Activated CD8-positive, alpha-beta memory T cell treated with anti-CD3 and anti-CD28 coated beads, Interleukin-2, amount 50 U/mL, for 24 hours (primary cell): ENCODE results near the gene MYOM3.

Experiments used
- DNase-seq: peaks from one replicate; pipeline ENCODE4 v3.0.0-alpha.2; 2020; ENCODE audit errors: extremely low read depth

MYOM3 gene

GRCh38 chr1:24114753-24115152 lies 2.8 kb upstream of the MYOM3 start:
- no peak for DNase-seq

- DNase-seq, result no peak
Observed at GRCh38 chr1:24113641-24114033, 1.7 kb upstream of the MYOM3 start.

- DNase-seq, result no peak
Observed at GRCh38 chr1:24111262-24111995, 506 bp downstream of the MYOM3 start.

- DNase-seq, result no peak
Observed at GRCh38 chr1:24110642-24111261, 1.2 kb downstream of the MYOM3 start.

GRCh38 chr1:24109686-24110475 lies 2.1 kb downstream of the MYOM3 start:
- DNase-seq, result no peak

- DNase-seq, result no peak
Observed at GRCh38 chr1:24109166-24109483, 2.8 kb downstream of the MYOM3 start.

GRCh38 chr1:24108334-24109165 lies 3.4 kb downstream of the MYOM3 start:
- DNase-seq, result no peak

GRCh38 chr1:24107462-24108138 lies 4.3 kb downstream of the MYOM3 start:
- DNase-seq, result no peak

- no peak for DNase-seq
Observed at GRCh38 chr1:24105368-24106160, 6.4 kb downstream of the MYOM3 start.

GRCh38 chr1:24104854-24105253 lies 7.1 kb downstream of the MYOM3 start:
- DNase-seq, result no peak

GRCh38 chr1:24103879-24104278 lies 8.1 kb downstream of the MYOM3 start:
- no peak for DNase-seq

GRCh38 chr1:24103408-24103807 lies 8.5 kb downstream of the MYOM3 start:
- no peak for DNase-seq

GRCh38 chr1:24102961-24103360 lies 9.0 kb downstream of the MYOM3 start:
- DNase-seq, result no peak

GRCh38 chr1:24101796-24102586 lies 9.9 kb downstream of the MYOM3 start:
- DNase-seq, result no peak

GRCh38 chr1:24100945-24101737 lies 10.8 kb downstream of the MYOM3 start:
- DNase-seq, result no peak

- no peak for DNase-seq
Observed at GRCh38 chr1:24098943-24099638, 12.8 kb downstream of the MYOM3 start.

- DNase-seq, result no peak
Observed at GRCh38 chr1:24098102-24098501, 13.8 kb downstream of the MYOM3 start.

GRCh38 chr1:24097663-24098062 lies 14.3 kb downstream of the MYOM3 start:
- no peak for DNase-seq

GRCh38 chr1:24096739-24097103 lies 15.2 kb downstream of the MYOM3 start:
- DNase-seq, result no peak
